Dermis microvascular lymphatic vessel endothelial cell (primary cell): ENCODE results near the gene TLE7. TPM values are rescaled to one million over a fixed set of nuclear protein-coding genes. Genes with fewer than 3 reads are reported as not detected.
A peak's percentile ranks its signal among the peaks of the same experiment; 100 is the strongest.

Source experiments
- DNase-seq, 2 donors: peaks; one replicate each; pipeline versions ENCODE4 v3.0.0 to v3.0.0-alpha.2; 2010; ENCODE audit warnings: low read depth in 2 of 2
- total RNA-seq: library from RNA; depleted of rRNA; stranded (reverse); fragments of >200 nt; gene quantifications from 2 replicates; pipeline ENCODE4 v1.2.1, GENCODE V29; 2014

Gene TLE7
- total RNA-seq, 1 donor from 2014 or later: not detected

DNA sequence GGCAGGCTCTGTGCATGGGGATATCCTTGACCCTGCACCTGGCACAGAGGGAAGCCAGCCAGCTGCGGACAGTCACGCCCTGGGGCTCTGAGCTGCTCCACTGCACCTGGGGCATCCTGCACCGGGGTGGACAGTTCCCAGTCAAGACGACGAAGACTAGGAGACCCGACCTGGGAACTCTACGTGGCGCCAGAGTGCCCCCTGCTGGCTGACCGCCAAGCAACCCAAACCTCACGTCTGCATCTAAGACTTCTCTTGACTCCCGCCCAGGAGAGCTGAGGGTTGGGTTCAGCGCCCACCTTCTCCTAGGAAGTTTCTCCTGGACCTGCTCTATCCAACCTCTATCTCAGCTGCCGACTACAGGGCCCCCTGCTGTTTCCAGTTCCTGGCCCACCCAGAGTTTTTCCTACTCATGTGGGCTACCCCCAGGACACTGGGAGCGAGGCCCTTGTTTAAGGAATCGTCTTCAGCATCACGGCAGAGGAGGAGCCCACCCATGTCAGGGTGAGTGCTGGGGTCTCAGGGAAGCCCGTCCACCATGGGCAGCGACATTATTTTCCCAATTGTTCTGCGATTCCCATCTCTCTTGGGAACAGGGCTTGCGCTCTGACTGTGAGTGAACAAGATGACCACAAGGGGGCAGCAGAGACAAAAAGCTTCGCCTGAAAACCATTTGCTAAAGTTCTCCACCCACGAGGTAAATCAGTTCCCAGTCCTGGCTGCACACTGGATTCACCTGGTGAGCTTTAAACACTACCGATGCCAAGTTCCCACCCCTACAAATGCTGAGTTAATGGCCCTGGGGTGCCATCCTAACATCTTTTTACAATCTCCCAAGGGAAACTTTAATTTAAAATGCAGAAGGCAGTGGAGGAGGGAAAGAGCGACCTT is 29.3 kb downstream of the TLE7 start:
- peak; percentile 45 to 72 for DNase-seq

GRCh38 chr16:71410146-71410545 is 31.7 kb downstream of the TLE7 start:
- DNase-seq: no peak

- DNase-seq: no peak
Observed at GRCh38 chr16:71409011-71409775, 32.7 kb downstream of the TLE7 start.

GRCh38 chr16:71408536-71408935 is 33.3 kb downstream of the TLE7 start:
- no peak for DNase-seq

DNA sequence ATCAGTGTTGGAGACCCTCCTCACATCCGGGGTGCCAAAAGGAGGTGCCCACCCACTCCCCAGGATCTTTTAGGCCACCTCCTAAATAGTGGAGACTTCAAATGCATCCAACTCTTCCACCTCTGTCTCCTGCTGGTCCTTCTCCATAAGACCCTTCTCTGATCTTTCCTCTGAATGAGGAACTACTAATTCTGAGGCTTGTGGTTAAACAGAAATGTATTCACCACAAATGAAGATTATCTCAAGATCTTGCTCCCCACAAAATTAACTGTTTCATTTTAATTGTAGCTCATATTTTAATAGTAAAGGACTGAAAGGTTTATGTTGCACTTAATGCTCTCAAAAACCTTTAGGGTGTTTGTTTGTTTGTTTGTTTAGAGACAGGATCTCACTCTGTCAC is 34.1 kb downstream of the TLE7 start:
- DNase-seq: no peak

DNA sequence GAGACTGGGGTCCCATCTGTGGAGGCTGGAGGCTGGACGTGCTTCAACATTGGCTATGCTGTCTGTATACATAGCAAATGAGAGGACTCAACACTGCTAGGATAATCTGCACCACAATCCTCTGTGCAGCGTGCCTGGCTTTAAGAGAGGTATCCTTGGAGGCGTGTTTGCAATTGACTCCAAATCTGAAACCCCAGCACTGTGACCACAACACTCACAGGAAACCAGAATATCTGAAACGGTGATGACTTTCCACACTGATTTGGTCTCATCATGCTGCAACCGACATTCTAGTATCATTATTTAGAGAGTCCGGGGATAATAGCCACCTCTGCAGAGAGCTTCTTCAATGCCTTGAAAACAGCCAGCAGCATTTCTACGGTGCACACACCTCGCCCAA is 35.1 kb downstream of the TLE7 start:
- no peak for DNase-seq

- no peak for DNase-seq
Observed at GRCh38 chr16:71406316-71406715, 35.5 kb downstream of the TLE7 start.

DNA sequence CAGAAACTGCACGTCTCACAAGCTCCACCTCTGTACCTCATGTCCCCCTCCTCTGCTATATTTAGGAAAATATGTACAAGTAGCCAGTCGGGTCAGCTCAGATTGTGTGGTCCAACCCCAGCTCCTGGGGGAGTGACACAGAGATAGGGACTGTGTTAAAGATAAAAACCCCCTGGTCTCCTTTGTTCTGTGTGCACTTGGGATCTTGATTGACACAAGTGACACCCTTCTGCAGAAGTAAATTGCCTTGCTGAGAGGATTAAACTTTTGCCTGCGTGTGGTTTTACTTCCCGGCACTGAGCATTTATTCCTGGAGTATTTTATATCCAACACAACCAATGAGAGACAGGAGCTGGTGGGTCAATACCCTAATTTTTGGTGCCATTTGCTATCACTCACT is 37.5 kb downstream of the TLE7 start:
- DNase-seq: no peak

DNA sequence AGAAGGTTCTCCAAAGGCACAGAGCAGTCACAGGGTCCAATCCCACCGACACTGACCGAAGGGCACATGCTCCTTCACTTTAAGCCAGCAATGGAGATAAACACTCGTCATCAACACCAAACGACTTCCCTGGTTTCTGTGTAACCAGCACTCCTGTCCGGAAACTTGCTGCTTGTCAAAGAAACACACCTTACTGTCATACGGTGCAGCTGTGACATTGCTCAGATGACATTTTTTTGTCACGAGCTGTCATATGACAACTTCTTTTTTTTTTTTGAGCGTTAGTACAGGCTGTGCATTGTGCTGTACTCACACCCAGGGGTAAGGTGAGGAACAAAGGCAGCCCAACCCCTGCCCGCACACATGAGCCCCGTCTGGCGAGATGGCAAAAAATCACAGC is 39.2 kb downstream of the TLE7 start:
- no peak for DNase-seq

- DNase-seq: no peak
Observed at GRCh38 chr16:71402007-71402406, 39.8 kb downstream of the TLE7 start.

- DNase-seq: no peak
Observed at GRCh38 chr16:71399801-71400563, 41.9 kb downstream of the TLE7 start.

DNA sequence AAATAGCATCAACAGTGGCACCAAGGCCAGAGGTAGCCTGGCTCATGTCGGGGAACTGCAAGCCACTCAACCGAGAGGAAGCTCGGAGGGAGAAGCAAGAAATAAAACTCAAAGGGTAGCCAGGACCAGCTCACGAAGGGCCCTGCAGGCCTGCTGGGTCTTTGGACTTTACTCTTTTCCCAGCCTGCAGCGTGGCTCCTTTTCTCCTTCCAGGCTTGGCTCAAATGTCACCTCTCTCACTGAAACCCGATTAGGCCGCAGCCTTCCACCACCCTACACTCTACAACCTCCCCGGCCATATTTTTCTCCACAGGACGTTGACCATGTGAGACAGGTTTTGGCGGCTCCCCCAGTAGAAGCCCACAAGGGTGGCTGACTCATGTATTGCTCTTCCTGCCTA is 45.3 kb downstream of the TLE7 start:
- DNase-seq: no peak

DNA sequence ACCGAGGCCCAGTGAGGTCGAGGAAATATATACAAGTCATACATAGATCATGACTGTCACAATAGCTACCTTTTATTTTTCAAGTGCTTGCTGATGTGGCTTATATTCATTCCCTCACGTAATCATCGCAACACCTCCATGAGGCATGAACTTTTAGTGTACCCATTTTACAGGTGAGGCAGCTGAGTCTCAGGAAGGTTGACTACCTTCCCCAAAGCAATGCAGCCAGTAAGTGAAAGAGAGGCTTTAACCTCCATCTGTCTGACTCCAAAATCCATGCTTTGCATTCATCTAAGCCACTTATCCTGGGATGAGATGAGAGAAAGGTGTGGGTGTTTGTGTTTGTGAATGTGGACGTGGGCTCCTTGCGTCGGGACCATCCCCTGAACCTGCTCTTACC is 52.5 kb downstream of the TLE7 start:
- DNase-seq: no peak

- DNase-seq: no peak
Observed at GRCh38 chr16:71387045-71387871, 54.6 kb downstream of the TLE7 start.

GRCh38 chr16:71384073-71384724 is 57.7 kb downstream of the TLE7 start:
- no peak for DNase-seq

DNA sequence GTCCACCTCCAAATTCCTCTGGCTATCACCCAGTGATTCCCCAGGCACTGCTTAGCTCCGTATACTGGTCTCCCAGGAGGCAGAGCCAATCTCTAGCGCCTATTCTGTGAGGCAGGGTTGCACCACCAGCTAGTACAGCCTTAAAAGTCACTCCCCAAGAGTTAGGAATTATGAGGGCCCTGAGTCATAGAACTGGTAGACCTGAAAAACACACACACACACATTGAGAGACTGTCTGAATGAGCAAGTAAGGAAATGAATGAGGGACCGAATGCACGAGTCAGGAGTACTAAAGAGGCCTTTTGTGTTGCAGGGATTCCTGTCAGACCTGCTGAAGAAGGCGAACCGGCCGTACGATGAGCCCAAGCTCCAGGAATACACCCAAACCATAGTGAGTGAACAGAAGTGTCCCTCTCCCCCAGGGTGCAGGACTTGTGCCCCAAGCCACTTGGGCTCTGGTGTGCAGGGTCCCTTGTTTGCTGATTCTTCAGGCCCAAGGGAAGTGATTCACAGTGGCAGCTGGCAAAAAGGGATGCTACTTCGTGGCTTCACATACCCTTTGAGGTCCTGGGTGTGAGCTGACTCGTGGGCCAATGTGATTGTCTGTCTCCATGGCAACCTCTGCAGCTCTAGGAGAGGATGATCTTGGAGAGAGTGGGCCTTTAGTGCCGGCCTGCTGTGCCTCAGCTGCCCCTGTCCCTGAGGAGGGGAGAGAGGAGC is 58.6 kb downstream of the TLE7 start:
- DNase-seq: no peak

DNA sequence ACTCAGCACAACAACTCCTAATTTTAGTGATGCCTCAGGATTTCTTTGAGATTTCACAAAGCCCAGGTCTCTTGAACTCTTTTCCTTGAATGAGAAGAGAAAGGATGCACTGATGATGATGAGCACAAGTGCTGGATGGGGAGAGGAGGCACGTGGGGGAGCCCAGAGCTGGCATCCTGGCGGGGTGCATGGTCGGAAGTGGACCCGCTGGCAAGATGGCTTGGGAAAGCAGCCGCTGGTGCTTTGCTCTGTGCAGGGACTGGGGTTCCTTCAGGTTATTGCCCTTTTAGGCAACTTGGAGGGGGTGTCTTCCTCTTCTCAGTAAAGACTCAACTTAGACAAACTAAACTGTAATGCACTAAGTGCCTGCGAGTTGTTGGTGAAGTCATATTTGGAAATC is 61.0 kb downstream of the TLE7 start:
- no peak for DNase-seq
